Caco-2 (cell line): ENCODE data around the gene HNRNPR. TPM values are rescaled to one million over a fixed set of nuclear protein-coding genes. Genes with fewer than 3 reads are reported as not detected.

Experiments used
- Bru-seq: library from RNA; stranded (reverse); fragments of 400-500 nt; gene quantifications from one replicate; lab custom pipeline; 2021; lab: Mats Ljungman, UMichigan
- BruChase-seq, 2 experiments: library from RNA; stranded (reverse); fragments of 400-500 nt; gene quantifications; one replicate each; lab custom pipeline; 2021; lab: Mats Ljungman, UMichigan
- BruUV-seq: library from RNA; stranded (reverse); fragments of 400-500 nt; replicated peaks from 2 replicates; lab custom pipeline; 2021; lab: Mats Ljungman, UMichigan
- CTCF ChIA-PET: fragments of 300-600 bp; sonication (Branson Sonifier 250); formaldehyde crosslinking; loops from one replicate; lab custom pipeline; 2022; ENCODE audit warnings: antibody characterized with exemption; lab: Charles Lee
- POLR2A ChIA-PET: fragments of 300-600 bp; sonication (Branson Sonifier 250); formaldehyde crosslinking; loops from one replicate; lab custom pipeline; 2022; ENCODE audit warnings: antibody characterized with exemption; lab: Charles Lee
- DNase-seq, 2 experiments: peaks; one replicate each; pipeline versions ENCODE4 v3.0.0 to v3.0.0-alpha.2; 2020 to 2022
- H3K27me3 ChIP-seq: replicated peaks from 2 replicates; pipeline ENCODE4 v1.6.0; 2011; ENCODE audit warnings: low read length; ENCODE audit not compliant: control insufficient read depth, insufficient read depth
- H3K36me3 ChIP-seq: 2 replicates; pipeline ENCODE4 v1.5.1; 2011; ENCODE audit warnings: low read length; ENCODE audit not compliant: control insufficient read depth, insufficient read depth
- H3K4me1 ChIP-seq: fragments of 250-450 bp; sonication (Bioruptor Pico); 2 replicates; pipeline ENCODE4 v1.5.1; 2020; ENCODE audit warnings: mild to moderate bottlenecking
- H3K4me3 ChIP-seq: 2 replicates; pipeline ENCODE4 v1.5.1; 2011; ENCODE audit warnings: low read depth, mild to moderate bottlenecking, control low read depth, low read length
- H3K9me3 ChIP-seq: fragments of 250-450 bp; sonication (Bioruptor Pico); 2 replicates; pipeline ENCODE4 v1.5.1; 2020; ENCODE audit warnings: mild to moderate bottlenecking, moderate library complexity
- H3K27ac Mint-ChIP-seq: one replicate; pipeline ENCODE4 v1.8.0; 2022; ENCODE audit warnings: mixed read lengths; ENCODE audit not compliant: unreplicated experiment
- H3K27me3 Mint-ChIP-seq: one replicate; pipeline ENCODE4 v1.8.0; 2022; ENCODE audit warnings: mixed read lengths; ENCODE audit not compliant: insufficient read depth, unreplicated experiment
- H3K36me3 Mint-ChIP-seq: one replicate; pipeline ENCODE4 v1.8.0; 2022; ENCODE audit warnings: mild to moderate bottlenecking, mixed read lengths; ENCODE audit not compliant: insufficient read depth, unreplicated experiment
- H3K4me1 Mint-ChIP-seq: one replicate; pipeline ENCODE4 v1.8.0; 2022; ENCODE audit warnings: low read depth, mixed read lengths; ENCODE audit not compliant: unreplicated experiment
- H3K4me3 Mint-ChIP-seq: one replicate; pipeline ENCODE4 v1.8.0; 2022; ENCODE audit warnings: mild to moderate bottlenecking, moderate library complexity, mixed read lengths; ENCODE audit not compliant: unreplicated experiment
- H3K9me3 Mint-ChIP-seq: one replicate; pipeline ENCODE4 v1.8.0; 2022; ENCODE audit warnings: mixed read lengths; ENCODE audit not compliant: unreplicated experiment
- intact Hi-C: fragments of 100-400 bp; cut with micrococcal nuclease; formaldehyde crosslinking; loops from one replicate; pipeline ENCODE4 v1.10.0; 2022; ENCODE audit not compliant: unreplicated experiment
- long read RNA-seq: library from polyadenylated mRNA; stranded (forward); transcript quantifications from one replicate; pipeline ENCODE4 v2.0.0, GENCODE V29; 2022
- total RNA-seq: library from RNA; stranded (reverse); gene quantifications from 2 replicates; pipeline ENCODE4 v1.2.3, GENCODE V29; 2022
- TF ChIP-seq, protein P1 (sequence below), 2 experiments: fragments of 200-600 bp in 1 of 2; IDR thresholded peaks; 1 replicate in 1 of 2; 2 replicates in 1 of 2; pipeline versions ENCODE4 v1.5.1 to v1.8.0; 2011 to 2022; ENCODE audit warnings: antibody characterized with exemption in 1 of 2, control low read depth in 1 of 2, inconsistent platforms in 1 of 2, low read depth in 1 of 2, low read length in 1 of 2, mild to moderate bottlenecking in 1 of 2, moderate library complexity in 1 of 2; ENCODE audit not compliant: insufficient read depth in 1 of 2, severe bottlenecking in 1 of 2, unreplicated experiment in 1 of 2

HNRNPR gene
- total RNA-seq (169 and 183 TPM in 2 replicates), Bru-seq, nascent RNA (percentile 96 among the genes with signal in this experiment), BruChase-seq, experiment 1, labeled RNA remaining after a 2-hour chase (percentile 96 among the genes with signal in this experiment), BruChase-seq, experiment 2, labeled RNA remaining after a 6-hour chase (percentile 97 among the genes with signal in this experiment)
- long read RNA-seq, full-length matches to known transcripts: 185 of 440 reads
- long read RNA-seq, partial matches to known transcripts: 31 of 440 reads
- long read RNA-seq, other reads (novel, unspliced or antisense): 224 of 440 reads

DNA sequence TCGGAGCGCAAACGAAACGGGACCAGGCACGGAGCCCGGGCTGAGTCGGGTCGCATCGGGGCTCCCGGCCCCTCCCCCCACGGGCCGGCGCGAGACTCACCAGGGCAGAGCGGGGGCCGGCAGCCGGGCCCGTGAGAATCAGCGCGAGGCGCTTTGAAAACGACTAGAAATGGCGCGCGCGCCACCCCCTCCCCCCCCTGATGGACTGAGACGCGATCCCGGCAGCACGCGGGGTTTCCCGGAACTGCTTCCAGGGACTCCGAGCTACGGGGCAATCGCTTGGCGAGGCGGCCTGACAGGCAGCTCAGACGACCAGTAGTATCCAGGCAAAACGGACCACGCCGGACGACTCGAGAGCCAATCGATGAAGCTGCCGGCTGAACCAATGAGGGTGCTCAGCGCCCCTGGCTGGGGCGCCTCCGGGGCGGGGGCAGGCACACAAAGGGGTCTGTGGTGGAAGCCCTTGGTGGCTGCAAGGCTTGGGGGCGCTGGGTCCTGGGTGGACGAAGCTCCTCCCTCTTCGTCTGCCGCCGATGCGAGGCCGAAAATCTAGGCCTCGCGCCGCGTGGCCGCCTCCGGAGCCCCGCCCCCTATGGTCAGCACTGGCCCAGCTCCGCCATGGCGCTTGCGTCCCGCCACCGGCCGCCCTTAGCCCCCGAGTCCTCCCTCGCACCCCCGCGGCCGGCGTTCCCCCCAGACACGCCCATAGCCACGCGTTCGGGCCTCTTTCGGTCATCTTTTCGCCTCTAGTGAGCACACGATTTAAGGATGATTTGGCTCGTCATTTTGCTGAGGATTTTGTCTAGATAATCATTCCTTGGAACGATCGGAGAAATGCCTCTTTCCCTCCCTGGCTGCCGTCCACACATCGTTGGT lies at the start of gene HNRNPR:
Gene HNRNPR (minus strand): TSS at position 174 of the 876 bp plus-strand sequence. CDS start 3,276 bp downstream, outside the sequence.
- CTCF ChIA-PET: interaction anchor here (0.6 to 1.4 kb wide), 10 partner anchors 24 to 1406 kb away, joined by 3 to 15 read pairs (median 4); partner anchors contain the start of gene ZNF436
- DNase-seq: peak; percentile 99 to 100
- Mint-ChIP-seq H3K9me3 (no peaks in the 10 kb centered on the region), H3K4me1 (peaks cover 23% of the 10 kb centered on the region), H3K4me3 (peak within 1 kb of the TSS; percentile 96), H3K27me3 (no peaks in the 10 kb centered on the region), H3K27ac (peak within 1 kb of the TSS; percentile 98), H3K36me3 (peaks cover 36% of the 10 kb centered on the region)
- Histone ChIP-seq H3K9me3 (no peaks in the 10 kb centered on the region), H3K4me1 (peaks cover 19% of the 10 kb centered on the region), H3K4me3 (peak within 1 kb of the TSS; percentile 70), H3K27me3 (no peaks in the 10 kb centered on the region), H3K36me3 (no peaks in the 10 kb centered on the region)
- TF ChIP-seq, protein P1, sequence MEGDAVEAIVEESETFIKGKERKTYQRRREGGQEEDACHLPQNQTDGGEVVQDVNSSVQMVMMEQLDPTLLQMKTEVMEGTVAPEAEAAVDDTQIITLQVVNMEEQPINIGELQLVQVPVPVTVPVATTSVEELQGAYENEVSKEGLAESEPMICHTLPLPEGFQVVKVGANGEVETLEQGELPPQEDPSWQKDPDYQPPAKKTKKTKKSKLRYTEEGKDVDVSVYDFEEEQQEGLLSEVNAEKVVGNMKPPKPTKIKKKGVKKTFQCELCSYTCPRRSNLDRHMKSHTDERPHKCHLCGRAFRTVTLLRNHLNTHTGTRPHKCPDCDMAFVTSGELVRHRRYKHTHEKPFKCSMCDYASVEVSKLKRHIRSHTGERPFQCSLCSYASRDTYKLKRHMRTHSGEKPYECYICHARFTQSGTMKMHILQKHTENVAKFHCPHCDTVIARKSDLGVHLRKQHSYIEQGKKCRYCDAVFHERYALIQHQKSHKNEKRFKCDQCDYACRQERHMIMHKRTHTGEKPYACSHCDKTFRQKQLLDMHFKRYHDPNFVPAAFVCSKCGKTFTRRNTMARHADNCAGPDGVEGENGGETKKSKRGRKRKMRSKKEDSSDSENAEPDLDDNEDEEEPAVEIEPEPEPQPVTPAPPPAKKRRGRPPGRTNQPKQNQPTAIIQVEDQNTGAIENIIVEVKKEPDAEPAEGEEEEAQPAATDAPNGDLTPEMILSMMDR (IDR thresholded peaks at IDR 0.05; ENCODE audit: insufficient read depth in 1 of 2, low read depth in 1 of 2, low read length in 1 of 2, severe bottlenecking in 1 of 2, unreplicated experiment in 1 of 2): peak in 1 of 2 experiments; percentile 7
- BruUV-seq: no TSS peak
- POLR2A ChIA-PET: interaction anchor here (0.5 to 1.7 kb wide), 27 partner anchors 15 to 1675 kb away, joined by 3 to 45 read pairs (median 5); partner anchors contain the start of genes ASAP3, E2F2, RAP1GAP and ZNF436
- intact Hi-C loops: loop anchor here (1.0 to 10.0 kb wide), 3 partner anchors 24 to 190 kb away; partner anchors contain the start of gene E2F2

DNA sequence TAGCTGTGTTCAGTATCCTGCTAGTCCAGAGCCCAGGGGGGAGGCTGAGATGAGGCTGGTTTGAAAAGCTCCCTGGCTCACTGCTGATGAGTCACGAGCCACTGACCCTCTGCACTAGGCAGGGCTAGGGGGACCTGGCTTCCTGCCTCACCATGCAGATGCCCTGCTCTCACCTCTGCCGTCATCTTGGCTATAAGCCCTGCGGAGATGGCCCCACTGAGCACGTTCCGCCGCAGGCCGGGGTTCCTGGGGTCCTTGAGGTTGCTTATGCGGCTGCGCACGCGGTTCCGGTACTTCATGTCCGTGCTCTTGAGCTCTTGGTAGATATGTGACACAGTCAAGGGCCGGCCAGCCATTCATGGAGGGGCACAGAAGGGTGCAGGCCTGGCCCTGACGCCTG lies 49.6 kb upstream of the HNRNPR start:
- H3K27me3 ChIP-seq: no peaks in the 10 kb centered on the region
- Mint-ChIP-seq H3K36me3 (no peaks in the 10 kb centered on the region), H3K4me1 (no peaks in the 10 kb centered on the region), H3K27me3 (no peaks in the 10 kb centered on the region), H3K27ac (no peak overlapping the region), H3K9me3 (no peaks in the 10 kb centered on the region), H3K4me3 (no peak overlapping the region)
- no peak overlapping the region for H3K4me3 ChIP-seq
- H3K9me3 ChIP-seq: no peaks in the 10 kb centered on the region
- no peak for DNase-seq
- TF ChIP-seq, protein P1 (IDR thresholded peaks at IDR 0.05; ENCODE audit: insufficient read depth in 1 of 2, low read depth in 1 of 2, low read length in 1 of 2, severe bottlenecking in 1 of 2, unreplicated experiment in 1 of 2): no peak
- ChIA-PET POLR2A (no interaction called here), CTCF (no interaction called here)
- BruUV-seq: no TSS peak
- intact Hi-C loops: no loop called here
- no peaks in the 10 kb centered on the region; the same call in 1 of the 2 replicates for H3K36me3 ChIP-seq
- no peaks in the 10 kb centered on the region for H3K4me1 ChIP-seq
